ENCODE results near the gene SRSF5.

DNA sequence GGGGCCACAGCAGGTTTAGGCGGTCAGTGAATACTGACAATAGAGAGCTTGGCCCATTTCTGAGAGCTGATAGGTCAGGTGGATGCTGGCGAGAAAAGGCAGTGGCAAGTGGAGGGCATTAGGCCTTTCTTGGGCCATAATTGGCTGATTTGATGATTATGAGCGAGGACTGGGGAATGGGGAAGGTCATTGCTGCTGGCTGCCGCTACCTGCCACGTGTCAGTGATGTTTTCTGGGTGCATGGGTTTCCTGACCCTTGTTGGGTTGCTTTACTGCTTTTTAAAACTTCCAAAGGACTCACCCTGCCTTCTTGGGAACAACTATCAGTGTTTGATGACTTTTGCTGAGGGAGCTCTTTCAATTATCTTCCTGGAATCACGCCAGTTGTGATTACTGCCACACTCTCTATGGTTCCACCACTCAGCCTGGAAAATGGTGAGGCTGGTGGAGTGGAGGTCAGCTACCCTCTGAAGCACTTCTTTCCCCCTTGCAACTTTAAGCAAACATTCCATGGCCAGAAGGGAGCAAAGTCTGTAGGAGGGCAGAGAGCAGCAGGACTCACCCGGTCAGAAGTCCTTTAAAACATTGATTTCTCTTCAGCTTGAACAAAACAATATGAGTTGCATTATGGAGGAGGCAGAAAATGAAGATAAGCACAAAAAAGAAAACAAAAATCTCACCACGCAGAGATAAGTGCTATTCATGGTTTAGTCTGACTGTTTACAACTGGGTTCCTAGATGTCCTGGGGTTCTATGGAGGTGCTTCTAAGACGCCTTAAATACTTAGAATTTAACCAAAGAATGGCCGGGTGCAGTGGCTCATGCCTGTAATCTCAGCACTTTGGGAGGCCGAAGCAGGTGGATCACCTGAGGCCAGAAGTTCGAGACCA is 42.2 kb downstream of the SRSF5 start:
- TF ChIP-seq CTCF (IDR thresholded peaks at IDR 0.05 in 4 of 5, conservative IDR thresholded peaks at IDR 0.05 in 1 of 5) (no peak), POLR2A (IDR thresholded peaks at IDR 0.05) (no peak)

Measured in gastrocnemius medialis (tissue), 4 donors.